NCI-H187 (cell line): ENCODE measurements around the gene DPP6.

Source experiments
- DNase-seq, 2 experiments: peaks; one replicate each; lab custom pipeline; 2025; lab: John Stamatoyannopoulos, UW

DPP6 gene

DNA sequence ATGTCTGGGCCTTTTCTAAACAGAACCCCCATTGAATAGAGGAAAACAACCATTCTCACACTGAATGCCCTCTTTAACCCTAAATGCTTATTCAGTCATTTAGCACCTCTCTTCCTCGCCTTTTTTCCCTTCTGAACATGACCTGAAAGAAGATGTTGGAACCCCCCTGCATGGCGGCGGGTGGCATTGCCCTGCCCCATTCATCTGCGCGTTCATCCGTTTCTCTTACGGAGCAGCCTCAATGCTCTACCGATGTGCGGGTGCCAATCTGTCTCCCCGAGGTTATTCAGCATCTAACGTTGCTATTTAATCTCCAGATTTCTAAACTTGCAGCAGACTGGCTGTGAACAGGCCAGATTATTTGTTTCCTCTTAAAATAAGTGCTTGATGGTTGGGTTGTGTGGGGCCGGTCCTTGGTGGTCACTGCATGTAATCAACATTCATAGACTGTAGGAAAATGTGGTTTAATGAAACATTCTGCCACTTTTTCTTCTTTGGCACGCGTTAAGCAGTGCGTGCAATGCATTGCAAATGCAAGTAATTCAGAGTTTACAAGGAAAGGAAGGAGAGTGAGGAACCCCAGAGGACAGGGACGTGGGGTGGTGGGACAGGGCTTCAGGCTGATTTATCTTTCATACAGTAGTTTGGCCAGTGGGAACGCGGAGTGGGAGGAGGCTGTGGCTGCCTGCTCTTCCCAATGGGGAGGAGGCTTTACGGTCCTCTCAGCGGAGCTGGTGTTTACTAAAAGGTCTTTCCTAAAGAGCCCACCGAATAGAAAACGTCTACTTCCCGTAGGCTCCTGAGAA lies 286.7 kb downstream of the DPP6 start:
- DNase-seq, result no peak

- DNase-seq, result no peak
Measured at GRCh38 chr7:154342971-154343633, 290.9 kb downstream of the DPP6 start.

GRCh38 chr7:154343778-154344412 lies 291.7 kb downstream of the DPP6 start:
- DNase-seq, result no peak

GRCh38 chr7:154345093-154345492 lies 292.9 kb downstream of the DPP6 start:
- DNase-seq, result no peak

GRCh38 chr7:154347700-154348266 lies 295.6 kb downstream of the DPP6 start:
- no peak for DNase-seq

DNA sequence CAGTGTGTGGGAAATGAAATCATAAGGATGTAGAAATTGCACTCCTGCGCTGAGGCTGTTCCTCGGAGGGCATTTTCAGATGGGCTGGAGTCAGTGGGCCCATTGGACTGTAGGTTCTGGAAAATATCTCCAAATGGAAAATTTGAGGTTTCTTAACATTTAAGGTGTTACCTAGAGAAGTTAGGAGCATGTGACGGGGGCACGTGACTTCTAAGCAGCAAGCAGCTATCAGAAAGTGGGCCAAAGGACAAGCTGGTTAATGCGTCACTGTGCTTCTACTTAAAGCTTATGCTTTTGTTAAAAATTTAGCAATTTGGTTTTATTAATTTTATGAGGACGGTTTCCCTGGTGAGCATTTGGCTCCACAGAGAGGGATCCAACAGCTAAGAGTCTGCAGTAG lies 298.7 kb downstream of the DPP6 start:
- no peak for DNase-seq

DNA sequence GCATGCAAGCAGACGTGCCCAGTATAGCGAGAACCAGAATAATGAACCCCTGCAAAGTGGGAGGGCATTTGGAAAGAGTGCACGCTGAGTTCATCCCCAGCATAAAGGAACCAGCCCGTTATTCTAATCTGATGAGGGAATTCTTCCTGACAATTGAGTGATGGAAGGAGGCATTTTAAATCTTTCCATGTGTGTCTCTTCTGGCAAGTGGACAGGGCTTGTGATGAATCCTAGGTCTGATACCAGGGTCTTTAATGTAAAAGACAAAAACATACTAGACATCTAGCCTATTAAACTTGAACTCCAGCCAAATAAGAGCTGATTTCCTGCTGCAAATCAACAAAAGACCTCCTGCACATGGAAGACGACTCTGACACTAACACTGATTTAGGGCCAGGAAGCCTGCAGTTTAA lies 301.2 kb downstream of the DPP6 start:
- DNase-seq, result no peak

- no peak for DNase-seq
Measured at GRCh38 chr7:154364170-154364569, 312.0 kb downstream of the DPP6 start.

- no peak for DNase-seq
Measured at GRCh38 chr7:154371424-154371823, 319.2 kb downstream of the DPP6 start.

- no peak for DNase-seq
Measured at GRCh38 chr7:154372011-154372601, 319.9 kb downstream of the DPP6 start.

- no peak for DNase-seq
Measured at GRCh38 chr7:154373956-154374355, 321.8 kb downstream of the DPP6 start.

GRCh38 chr7:154375956-154376355 lies 323.8 kb downstream of the DPP6 start:
- DNase-seq, result no peak

DNA sequence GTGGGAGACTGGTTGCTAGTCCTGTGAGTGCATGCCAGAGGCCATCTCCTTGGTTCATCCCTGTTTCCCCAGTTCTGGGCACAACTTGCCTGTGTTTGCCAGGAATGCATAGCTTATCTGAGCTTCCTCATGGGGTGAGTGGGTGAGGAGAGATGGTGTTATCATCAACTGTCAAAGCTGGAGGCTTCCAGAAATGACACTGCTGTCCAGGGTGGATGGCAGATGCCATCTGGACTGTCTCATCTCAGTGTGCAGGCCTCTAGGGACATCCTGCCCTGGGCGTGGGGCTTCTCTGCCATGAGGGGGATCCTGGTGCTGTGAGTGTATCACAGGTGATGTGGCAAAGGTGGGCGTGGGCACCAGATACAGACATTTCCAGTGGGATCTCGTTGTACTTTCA lies 328.6 kb downstream of the DPP6 start:
- no peak for DNase-seq

DNA sequence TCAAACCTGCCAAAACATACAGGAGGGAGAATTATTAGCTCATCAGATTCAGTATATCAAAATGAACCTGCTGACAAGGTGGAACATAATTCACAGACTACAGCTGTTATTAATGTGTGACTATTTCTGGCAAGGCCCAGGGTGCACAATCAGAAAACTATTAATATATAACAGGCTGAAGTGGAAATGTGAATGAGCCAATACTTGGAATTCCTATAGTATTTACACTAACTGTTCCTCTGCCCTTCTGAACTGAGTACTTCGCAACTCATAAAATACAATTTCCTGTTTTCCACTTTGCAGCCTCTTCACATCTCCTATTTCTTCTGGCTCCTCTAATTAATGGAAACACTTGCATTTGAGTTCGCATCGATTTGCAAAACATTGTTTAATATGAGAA lies 330.8 kb downstream of the DPP6 start:
- no peak for DNase-seq

GRCh38 chr7:154385214-154385613 lies 333.0 kb downstream of the DPP6 start:
- no peak for DNase-seq

- DNase-seq, result no peak
Measured at GRCh38 chr7:154387252-154387651, 335.1 kb downstream of the DPP6 start.

DNA sequence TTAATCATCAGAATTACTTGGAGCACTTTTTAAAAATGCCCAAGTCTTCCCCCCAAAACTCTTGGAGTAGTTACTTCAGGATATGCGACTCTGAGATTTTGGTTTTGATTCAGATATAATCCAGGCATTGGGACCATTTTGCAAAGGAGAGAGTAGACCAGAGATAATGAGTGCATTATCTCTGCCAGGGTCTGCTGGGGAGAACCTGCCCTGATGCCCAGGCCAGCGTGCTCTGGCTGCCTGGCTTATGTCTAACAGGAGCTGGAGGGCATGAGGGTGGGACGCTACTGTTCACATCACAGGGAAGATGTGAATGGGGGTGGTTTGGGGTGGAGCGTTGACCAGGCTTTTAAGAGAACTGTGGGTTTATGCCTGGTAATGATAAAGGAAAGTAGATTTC lies 336.2 kb downstream of the DPP6 start:
- no peak for DNase-seq

- DNase-seq, result no peak
Measured at GRCh38 chr7:154388999-154389398, 336.8 kb downstream of the DPP6 start.

DNA sequence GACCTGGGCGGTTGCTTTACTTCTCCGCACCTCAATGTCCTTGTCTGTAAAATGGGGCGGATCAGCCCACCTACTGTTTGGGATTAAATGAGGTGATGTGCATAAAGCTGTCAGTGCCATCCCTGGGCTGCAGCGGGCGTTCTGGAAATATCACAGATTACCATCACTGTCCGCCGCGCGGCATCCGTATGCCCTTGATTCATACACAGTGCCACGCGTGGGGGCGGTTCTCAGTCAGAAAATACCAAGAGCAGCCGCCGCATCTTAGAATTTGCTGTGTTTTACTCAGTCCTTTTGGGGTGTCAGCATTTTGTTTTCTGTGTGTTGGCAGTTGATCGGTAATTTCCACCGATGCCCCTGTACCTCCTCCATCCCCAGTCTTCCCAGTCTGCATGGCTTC lies 338.8 kb downstream of the DPP6 start:
- no peak for DNase-seq

DNA sequence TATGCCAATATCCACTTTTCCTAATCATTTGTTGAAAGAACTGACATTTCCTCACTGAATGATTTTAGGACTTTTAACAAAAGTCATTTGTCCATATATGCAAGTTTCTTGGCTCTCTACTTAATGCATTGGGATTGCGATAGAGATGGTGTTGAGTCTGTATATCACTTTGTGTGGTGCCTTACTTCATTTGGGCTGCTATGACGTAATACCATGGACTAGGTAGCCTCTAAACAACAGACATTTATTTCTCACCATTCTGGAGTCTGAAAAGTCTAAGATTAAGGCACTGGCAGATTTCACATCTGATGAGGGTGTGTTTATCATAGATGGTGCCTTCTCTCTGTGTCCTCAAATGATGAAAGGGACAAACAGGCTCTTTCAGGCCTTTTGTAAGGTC lies 342.6 kb downstream of the DPP6 start:
- DNase-seq, result no peak

GRCh38 chr7:154406312-154406711 lies 354.1 kb downstream of the DPP6 start:
- no peak for DNase-seq

GRCh38 chr7:154409703-154410311 lies 357.6 kb downstream of the DPP6 start:
- DNase-seq, result no peak
